Medulla oblongata (tissue), 1 donor: ENCODE data around the gene SH3GL1.

Source experiments
- DNase-seq: peaks from one replicate; pipeline ENCODE4 v3.0.0-alpha.2; 2015; ENCODE audit errors: extremely low spot score

The SH3GL1 gene

DNA sequence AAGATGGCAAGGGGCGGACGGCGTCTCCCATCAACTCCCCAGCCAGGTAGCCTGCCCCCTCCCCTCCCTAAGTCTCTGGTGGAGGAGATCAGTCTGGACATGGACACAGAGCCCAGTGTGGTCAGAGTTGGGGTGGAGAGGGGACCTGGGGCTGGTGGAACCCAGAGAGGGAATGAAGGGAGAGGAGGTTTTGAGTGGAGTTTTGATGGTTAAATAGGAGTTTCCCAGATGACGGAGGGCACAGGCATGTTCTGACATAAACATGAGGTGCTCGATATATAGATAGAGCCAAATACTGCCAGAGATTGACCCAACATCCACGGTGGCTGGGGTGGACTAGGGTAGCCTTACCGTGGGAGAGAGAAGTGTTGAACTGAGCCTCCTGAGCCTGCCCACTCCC is 81.9 kb downstream of the SH3GL1 start:
- no peak for DNase-seq

- no peak for DNase-seq
These were observed 83.4 kb downstream of the SH3GL1 start for GRCh38 chr19:4316956-4317355.

- no peak for DNase-seq
These were observed 86.4 kb downstream of the SH3GL1 start for GRCh38 chr19:4313847-4314490.
